NCI-H1092 (cell line): ENCODE results near the gene DDX28.
"Not testable (repeated sequence)": the region's sequence is repeated elsewhere in the genome, so short reads cannot be mapped to it uniquely, and the experiment has no call there.

Experiments used
- DNase-seq: peaks from one replicate; lab custom pipeline; 2025; lab: John Stamatoyannopoulos, UW

Gene DDX28

GRCh38 chr16:67994040-67994408 lies 29.0 kb downstream of the DDX28 start:
- DNase-seq: not testable (repeated sequence)

- DNase-seq: peak; percentile 32
Observed at GRCh38 chr16:67993207-67994039, 29.6 kb downstream of the DDX28 start.

- DNase-seq: no peak
Observed at GRCh38 chr16:67992661-67993206, 30.3 kb downstream of the DDX28 start.

- no peak for DNase-seq
Observed at GRCh38 chr16:67990018-67990386, 33.0 kb downstream of the DDX28 start.

GRCh38 chr16:67989322-67990017 lies 33.6 kb downstream of the DDX28 start:
- DNase-seq: no peak

- no peak for DNase-seq
Observed at GRCh38 chr16:67988675-67989074, 34.4 kb downstream of the DDX28 start.

- no peak for DNase-seq
Observed at GRCh38 chr16:67987460-67988160, 35.4 kb downstream of the DDX28 start.

- DNase-seq: no peak
Observed at GRCh38 chr16:67986949-67987348, 36.1 kb downstream of the DDX28 start.

- DNase-seq: no peak
Observed at GRCh38 chr16:67982011-67982696, 40.9 kb downstream of the DDX28 start.

GRCh38 chr16:67979955-67980678 lies 42.9 kb downstream of the DDX28 start, which contains the start of gene DPEP3:
Gene DPEP3, minus strand, starts transcription at chr16:67980499. Its CDS starts 119 bp downstream, at chr16:67980380.
- no peak for DNase-seq

- no peak for DNase-seq
Observed at GRCh38 chr16:67977469-67978227, 45.4 kb downstream of the DDX28 start.

GRCh38 chr16:67977005-67977404 lies 46.0 kb downstream of the DDX28 start:
- no peak for DNase-seq

- no peak for DNase-seq
Observed at GRCh38 chr16:67976205-67976604, 46.8 kb downstream of the DDX28 start.

- DNase-seq: no peak
Observed at GRCh38 chr16:67975321-67976105, 47.5 kb downstream of the DDX28 start.

- DNase-seq: not testable (repeated sequence)
Observed at GRCh38 chr16:67972285-67972684, 50.7 kb downstream of the DDX28 start.

GRCh38 chr16:67971111-67971510 lies 51.9 kb downstream of the DDX28 start:
- no peak for DNase-seq
